ENCODE results near the gene PDZRN3.

PDZRN3 gene

DNA sequence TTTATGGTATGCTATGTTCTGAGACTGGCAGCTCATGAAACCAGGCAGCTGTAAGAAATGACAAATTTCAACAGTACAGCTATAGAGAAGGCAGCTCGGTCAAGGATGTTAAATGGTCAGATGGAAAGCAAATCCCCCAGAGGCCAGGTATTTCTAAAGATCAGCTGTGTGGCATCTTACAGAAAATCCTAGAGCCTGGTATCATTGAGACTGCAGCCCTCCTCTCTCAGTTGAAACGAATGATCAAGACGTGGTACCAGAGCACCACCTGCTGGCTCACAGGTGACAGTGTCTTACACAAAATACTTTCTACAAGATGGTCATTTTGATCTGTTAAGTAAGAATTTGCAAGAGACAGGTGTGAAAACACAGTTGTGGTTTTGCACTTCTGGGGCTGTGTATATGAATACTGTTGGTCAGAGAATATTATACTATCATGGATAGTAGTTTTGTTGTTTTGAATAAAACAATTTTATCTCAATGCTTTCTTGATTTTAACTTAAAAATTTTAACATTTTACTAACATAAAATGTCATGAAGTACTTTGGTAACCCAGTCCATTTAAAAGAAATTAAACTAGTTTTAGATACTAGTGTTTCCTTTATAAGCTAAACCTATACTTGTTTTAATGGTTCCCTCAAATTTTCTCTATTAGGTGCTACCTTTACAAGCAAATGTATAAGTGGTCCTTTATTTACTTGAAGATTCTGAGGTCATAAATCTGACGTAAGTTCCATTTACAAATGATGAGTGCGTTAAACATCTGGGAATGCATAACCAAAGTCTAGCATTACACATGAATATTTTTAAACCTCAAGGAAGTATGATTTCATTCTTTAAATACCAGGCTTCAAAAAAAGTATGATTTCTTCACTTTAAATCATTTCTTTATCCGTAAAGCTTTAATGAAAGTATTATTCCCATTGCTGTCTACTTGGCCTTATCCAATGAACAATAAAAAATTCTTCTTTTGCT, 121.8 kb downstream of the PDZRN3 start:
- peak; percentile 95 for FAIRE-seq
- peak; percentile 30 for DNase-seq (ENCODE audit: extremely low spot score, insufficient read length, low read depth)

DNA sequence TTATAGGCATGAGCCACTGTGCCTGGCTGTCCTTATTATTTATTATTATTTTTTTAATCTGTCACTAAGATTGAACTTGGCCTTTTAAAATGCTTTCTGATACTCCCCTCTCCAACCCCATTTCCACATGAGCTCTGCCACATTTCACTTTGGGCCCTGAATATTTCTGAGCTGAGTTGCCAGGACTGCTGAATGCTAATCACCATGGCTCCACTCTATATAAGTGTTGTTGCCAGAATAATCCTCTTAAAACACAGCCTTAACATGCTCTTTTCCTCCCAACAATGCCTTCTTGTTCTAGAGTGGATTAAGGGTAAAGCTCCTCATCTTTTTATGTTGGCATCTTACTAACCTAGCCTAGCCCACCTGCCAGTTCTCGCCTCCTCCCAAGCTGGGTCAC, 124.4 kb downstream of the PDZRN3 start:
- FAIRE-seq, result no peak
- no peak for DNase-seq (ENCODE audit: extremely low spot score, insufficient read length, low read depth)

DNA sequence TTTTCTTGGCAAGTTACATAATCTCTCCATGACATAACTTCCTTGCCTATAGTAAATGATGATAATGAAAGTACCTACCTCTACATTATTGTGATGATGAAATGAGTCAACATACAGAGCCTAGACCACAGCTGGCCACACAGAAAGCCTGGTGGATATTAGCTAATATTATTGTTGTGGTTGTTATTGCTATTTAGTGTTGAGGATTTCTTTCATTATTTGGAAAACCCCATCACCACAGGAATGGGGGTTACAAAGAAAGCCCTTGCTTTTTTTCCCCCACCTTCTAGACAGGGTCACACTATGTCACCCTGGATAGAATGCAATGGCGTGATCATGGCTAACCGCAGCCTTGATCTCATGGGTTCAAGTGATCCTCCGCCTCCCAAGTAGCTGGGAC, 125.0 kb downstream of the PDZRN3 start:
- FAIRE-seq (no peak), DNase-seq (ENCODE audit: extremely low spot score, insufficient read length, low read depth) (no peak)

DNA sequence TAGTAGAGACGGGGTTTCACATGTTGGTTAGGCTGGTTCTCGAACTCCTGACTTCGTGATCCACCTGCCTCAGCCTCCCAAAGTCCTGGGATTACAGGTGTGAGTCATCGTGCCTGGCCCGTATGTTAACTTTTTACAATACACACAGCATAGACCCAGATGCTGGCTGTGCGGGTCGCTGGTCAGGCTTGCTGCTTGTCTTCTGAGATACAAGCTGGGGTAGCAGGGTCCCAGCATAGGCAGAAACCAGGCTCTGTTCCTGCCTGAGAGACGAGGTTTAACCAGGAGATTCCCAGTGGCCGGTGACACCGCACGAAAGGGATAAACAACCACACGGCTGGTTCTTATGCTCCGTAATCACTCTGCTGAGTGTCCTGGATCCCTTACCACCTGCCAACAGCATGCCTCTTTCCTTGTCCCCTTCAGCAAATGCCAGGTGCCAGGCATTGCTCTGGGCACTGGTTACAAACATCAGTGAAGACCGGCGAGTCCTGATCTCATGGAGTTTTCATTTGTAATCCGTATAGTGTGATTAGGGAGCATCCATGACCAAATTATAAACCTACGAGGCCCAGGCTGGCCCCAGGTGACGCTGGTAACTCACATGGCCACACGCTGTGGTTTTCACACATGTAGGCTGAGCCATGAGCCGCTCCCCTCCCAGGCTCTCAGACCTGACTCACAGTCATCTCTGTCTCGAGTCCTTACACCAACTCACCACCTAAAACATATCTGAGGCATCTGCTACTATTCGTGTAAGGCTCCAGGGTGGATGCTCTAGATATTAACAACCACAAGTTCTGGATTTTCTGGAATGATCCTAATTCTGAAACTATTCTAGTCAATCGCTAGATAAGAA, 125.7 kb downstream of the PDZRN3 start:
- DNase-seq (ENCODE audit: extremely low spot score, insufficient read length, low read depth), result no peak
- no peak for FAIRE-seq

DNA sequence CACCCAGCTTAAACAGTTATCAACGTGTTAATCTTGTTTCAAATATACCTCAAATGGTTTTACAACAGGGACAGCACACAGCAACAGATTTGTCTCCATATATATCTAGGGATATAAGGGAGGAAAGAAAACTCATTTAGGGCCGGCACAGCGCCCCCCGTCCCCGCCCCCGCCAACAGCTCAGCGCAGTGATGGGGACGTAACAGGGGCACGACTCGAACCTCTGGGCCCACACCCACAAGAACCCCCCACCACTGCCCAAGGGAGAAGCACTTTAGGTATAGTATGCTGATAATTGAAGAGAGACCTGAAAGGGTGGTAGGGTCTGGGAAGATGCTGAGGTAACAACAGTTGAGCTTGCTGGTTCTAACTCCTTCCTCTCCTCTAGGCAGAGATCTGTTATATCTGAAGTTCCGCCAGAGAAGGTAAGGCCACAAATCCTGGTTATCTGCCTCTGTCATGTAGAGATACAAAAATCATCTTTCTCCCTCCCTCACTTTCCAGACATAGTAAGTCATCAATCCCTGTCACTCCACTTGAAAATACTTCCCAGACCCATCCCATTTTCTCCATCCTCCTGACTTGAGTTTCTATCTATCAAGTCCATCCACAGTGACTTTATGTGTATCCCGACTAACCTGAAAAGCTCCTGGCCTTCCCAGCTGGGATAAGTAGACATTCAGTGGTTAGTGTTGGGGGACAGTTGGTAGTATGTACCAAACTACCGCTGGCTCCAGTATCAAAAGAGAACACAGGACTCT, 126.9 kb downstream of the PDZRN3 start:
- no peak for DNase-seq (ENCODE audit: extremely low spot score, insufficient read length, low read depth)
- no peak for FAIRE-seq

DNA sequence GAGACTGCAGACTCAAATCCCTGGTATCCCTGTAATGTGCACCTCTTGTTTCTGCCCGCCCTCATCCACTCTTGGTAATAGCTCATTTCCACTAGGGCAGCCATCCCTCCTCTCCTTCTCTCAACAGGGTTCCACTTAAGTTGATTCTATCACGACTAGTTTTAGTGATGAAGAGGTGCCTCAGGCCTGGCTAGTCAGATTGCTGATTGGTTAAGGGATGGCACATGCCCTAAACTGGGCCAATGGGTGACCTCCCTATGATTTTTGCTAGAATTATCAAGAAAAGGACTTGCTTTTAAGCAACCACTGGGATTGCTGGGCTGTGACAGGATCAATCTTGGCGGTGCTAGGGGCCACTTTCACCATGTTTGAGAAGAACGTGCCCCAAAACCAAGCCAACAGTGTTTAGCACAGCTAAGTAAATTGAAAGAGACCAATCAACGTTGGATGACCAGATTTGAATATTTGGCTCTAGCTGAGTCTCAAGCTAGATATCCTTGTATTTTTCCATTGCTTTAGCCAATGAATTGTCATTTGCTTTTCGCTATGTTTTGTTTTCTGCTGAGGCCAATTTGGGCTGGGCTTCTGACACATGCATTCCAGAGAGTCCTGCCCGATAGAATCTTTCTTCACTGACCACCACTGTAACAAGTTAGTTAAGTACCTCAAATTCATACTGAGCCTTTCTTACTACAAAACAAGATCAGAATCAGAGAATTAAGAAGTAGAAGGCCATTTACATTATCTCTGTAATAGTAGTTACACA, 131.0 kb downstream of the PDZRN3 start:
- DNase-seq (ENCODE audit: extremely low spot score, insufficient read length, low read depth) (no peak), FAIRE-seq (no peak)

DNA sequence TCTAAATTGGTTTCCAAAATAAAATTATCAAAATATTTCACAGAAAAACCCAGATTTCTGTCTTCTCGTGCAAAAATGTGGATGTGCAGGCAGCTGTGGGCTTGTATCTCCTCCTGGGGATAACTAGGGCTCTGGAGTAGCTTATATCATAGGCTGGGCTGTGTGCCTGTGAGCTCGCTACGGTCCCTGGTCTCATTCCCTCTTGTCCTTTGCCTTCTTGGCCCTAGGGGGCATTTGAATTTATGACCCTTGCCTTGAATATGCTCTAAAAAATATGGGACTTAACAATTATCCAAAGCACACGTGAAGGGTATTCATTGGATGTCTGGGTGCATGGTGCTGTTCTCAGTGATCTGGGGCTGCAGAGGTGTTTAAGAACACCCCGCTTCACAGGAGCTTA, 132.6 kb downstream of the PDZRN3 start:
- FAIRE-seq, result no peak

DNA sequence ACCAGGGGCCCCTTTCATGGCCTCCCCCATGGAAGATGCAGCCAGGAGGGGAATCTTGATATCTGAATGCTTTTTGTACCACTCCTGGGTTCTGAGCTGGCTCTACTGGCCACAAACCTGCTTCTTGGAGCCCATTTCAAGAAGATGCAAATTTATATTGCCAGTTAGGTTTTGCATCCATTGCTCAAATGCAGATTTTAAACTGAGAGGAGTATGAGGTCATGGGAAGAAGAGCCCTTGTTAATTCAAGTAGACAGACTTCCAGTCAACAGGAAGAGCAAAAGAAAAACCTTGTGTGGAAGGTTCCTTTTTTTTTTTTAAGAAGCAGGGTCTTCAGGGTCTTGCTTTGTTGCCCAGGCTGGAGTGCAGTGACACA, 133.5 kb downstream of the PDZRN3 start:
- no peak for DNase-seq (ENCODE audit: extremely low spot score, insufficient read length, low read depth)
- no peak for FAIRE-seq

More for the DNA sequence above, 132.6 kb downstream of the PDZRN3 start:
- no peak for DNase-seq (ENCODE audit: extremely low spot score, insufficient read length, low read depth)

DNA sequence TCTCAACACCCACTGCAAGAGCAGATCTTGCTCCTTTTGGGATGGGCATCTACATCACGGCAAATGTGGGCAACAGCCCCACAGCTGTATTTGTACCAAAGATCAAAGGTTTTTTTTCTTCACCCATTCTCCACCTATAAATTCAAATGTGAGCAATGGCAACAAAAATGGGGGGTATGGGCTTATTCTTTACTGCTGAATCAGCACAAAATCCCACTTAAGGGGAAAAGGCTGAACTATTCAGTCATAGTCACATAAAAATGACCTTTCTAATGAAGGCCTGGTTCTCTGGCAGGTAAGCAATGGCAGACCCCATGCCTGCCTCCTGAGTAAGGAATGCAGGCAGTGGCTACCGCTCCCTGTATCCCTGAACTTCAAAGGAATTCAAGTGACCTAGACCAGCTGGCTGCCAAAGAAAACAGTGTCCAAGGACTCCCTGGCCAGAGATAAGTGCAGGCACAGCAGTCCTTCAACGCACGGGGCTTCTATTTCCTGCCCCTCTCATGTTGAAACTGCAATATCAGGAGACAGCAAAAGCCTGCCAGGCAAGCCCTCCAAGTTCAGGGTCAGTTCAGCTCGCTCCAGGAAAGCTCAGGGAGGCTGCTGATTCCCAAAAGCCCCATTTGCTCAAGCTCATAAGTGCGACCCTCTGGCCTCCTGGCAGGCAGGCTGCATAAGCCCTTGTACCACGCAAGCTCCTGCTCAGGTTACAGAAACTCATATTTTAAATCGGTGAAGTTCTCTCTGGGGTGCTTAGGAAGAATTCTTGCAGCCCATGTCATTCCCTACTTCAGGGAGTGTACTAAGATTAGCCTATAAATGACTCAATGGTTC, 134.1 kb downstream of the PDZRN3 start:
- DNase-seq (ENCODE audit: extremely low spot score, insufficient read length, low read depth), result no peak
- no peak for FAIRE-seq

DNA sequence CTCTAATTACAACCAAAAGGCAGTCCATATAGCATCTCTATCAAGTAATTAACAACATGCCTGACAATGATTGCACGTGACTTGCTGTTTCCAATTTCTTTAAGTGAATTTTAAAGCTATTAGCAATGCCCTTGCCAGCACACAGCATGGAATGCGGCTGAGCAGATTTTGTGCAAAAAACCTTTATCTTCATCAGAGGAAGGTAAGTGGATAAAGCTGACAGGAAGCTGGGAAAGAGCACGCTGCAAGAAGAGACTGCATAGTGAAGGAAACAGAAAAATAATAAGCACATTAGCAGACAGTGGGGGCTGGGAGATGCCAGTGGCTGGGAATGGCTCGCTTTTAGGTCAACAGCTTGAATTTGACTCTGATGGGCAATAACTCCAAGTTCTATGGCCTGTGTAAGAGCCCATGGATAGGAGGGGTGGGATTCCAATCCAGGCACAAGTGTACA, 138.8 kb downstream of the PDZRN3 start:
- no peak for DNase-seq (ENCODE audit: extremely low spot score, insufficient read length, low read depth)
- FAIRE-seq, result no peak

DNA sequence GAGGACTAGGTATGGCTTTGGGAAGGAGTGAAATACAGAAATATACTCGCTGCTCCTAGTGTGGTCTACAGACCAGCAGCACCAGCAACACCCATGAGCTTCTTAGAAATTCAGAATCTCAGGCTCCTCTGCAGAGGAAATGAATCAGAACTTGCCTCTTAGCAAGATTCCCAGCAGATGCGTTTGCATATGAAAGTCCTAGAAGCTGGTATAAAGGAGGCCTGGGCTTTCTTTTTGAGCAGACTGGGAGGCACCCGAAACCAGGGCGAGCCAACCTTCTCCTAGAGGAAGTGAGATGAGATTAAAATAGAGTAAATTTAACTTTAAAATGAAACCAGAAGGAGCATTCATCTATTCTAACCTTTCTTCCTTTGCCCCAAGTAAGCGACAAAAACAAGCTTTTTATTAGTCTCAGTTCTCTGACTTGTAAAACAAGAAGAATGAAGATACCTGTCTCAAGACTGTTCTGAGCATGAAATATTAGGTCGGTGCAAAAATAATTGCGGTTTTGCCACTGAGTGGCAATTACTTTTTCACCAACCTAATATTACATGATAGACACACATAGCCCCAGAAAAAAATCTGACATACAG, 140.0 kb downstream of the PDZRN3 start:
- DNase-seq (ENCODE audit: extremely low spot score, insufficient read length, low read depth), result no peak
- peak; percentile 80 for FAIRE-seq

DNA sequence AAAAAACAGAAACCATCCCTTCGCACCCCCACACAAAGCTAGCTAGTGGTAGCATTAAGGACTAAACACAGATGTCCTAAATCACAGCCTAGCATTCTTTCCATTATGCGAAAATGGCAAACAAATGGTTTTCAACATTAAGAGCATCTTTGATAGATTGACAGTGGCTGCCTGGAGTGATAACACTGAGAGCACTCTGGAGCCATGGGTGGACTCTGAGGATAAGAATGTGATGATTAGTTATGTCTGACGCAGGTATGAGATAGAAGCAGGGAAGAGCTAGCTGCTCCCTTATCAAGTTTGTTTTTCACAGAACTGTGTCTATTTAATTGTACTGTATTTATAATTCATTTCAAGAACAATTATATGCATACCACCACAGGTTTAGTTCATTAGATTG, 142.9 kb downstream of the PDZRN3 start:
- DNase-seq (ENCODE audit: extremely low spot score, insufficient read length, low read depth), result no peak
- FAIRE-seq, result no peak

DNA sequence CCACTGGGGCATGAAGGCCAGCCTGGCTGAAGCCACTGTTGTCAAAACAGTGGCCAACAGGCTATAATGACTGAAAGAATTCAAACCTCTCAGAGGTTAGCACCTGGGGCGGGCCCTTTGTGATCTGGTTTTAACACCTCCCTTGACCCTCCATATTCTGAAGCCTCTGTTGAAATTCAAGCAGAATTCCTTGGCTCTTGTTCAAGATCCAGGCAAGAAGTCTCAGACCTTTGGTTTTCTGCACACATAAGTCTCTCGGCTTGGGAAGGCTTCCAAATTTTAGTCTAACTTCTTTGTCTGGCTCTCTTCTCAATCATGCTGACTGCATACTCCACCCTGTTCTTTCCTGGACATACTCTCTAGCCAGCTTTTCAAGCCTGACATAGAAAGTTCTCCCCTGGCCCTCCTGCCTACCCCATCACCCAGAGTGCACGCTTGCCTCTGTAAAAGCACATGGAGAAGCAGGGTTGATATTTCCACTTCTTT, 144.5 kb downstream of the PDZRN3 start:
- DNase-seq (ENCODE audit: extremely low spot score, insufficient read length, low read depth) (no peak), FAIRE-seq (no peak)

DNA sequence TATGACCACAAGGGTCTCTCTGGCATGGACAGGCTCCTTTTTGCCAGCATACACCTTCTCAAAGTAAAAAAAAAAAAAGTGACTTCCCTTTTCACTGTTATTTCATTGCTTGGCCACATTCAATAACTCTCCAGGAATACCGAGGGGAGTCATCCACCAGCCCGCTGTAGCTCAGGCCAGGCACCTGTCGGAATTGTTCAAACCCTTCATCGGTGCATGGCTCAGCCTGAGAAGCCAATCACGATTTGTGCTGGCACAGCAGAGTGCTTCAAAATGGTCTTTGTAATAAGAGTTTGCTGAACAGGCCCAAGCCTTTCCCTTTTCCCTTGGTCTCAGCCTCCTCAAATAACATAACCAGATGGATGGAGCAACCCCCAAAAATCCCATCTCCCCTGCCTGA, 145.4 kb downstream of the PDZRN3 start:
- no peak for FAIRE-seq
- no peak for DNase-seq (ENCODE audit: extremely low spot score, insufficient read length, low read depth)

DNA sequence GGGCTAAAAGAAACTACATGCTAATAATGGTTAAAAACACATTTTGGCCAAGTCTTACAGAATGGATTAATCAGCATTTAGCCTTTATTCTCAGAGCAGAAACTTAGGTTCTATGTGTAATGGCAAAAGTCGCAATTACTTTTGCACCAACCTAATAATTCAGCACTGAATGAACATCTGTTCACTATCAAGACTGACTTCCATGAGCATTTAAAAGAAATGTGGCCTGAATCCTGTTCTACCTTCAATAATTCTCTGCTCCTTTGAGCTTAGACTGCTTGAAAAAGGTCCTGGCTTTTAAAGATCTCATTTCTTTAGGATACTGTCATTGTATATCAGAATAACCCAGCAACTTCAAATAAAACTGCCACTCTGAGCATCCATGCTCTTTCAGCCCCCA, 145.9 kb downstream of the PDZRN3 start:
- DNase-seq (ENCODE audit: extremely low spot score, insufficient read length, low read depth) (no peak), FAIRE-seq (no peak)

DNA sequence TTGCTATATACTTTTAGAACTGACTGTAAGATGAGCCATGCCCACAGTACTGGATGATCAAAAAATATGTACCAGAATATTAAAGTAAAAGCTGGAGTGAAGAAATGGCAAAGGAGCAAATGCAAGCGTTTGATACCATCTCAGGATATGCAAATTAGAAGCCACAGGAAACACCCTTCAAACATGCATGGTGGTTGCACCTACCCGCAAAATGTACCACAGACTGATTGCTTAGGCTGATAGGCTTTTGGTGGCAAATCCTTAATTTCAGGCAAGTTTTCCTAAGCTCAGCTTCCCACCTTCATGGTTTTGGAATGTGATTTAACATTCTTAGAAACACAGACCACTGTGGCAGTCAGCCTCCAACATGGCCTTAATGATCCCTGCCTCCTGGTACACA, 149.0 kb downstream of the PDZRN3 start:
- FAIRE-seq (no peak), DNase-seq (ENCODE audit: extremely low spot score, insufficient read length, low read depth) (no peak)

DNA sequence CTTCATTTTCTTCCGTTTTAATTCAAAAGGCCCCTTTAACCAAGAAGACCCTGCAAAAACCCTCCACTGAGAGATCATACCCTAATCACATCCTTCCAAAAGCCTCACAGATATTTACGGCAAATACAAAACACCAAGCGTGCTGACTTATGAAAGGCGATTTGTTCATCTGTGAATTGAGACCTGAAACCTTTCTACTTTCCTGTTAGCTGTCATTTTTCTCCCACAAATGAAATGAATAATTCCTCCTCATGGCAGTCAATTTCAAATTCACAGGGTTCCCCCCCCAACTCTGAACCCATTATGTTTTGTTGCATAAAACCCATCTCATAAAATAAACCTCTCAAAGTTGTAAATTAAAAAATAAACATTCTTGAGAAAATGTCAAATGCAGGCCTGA, 149.6 kb downstream of the PDZRN3 start:
- no peak for DNase-seq (ENCODE audit: extremely low spot score, insufficient read length, low read depth)
- FAIRE-seq, result no peak

DNA sequence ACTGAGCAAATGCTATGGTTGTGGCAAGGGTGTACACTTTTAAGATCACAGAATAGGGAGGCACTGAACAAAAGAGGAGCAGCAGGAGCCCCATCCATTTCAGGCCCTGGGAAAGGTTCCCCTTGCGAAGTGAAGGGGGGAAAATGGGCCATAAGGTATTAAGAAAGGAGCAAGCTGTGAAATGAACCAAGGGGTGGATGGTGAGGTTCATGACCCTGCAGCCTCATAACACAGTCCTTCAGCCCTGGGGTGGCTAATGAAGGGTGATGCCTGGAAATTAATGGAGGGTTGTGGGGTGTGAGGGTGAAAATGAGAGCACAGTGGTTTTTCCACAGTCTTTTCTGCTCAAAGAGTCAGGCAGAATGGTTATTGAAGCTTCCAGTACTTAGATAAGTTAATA, 150.1 kb downstream of the PDZRN3 start:
- DNase-seq (ENCODE audit: extremely low spot score, insufficient read length, low read depth), result no peak
- FAIRE-seq, result no peak
